ENCODE data around the gene NHLH1.

DNA sequence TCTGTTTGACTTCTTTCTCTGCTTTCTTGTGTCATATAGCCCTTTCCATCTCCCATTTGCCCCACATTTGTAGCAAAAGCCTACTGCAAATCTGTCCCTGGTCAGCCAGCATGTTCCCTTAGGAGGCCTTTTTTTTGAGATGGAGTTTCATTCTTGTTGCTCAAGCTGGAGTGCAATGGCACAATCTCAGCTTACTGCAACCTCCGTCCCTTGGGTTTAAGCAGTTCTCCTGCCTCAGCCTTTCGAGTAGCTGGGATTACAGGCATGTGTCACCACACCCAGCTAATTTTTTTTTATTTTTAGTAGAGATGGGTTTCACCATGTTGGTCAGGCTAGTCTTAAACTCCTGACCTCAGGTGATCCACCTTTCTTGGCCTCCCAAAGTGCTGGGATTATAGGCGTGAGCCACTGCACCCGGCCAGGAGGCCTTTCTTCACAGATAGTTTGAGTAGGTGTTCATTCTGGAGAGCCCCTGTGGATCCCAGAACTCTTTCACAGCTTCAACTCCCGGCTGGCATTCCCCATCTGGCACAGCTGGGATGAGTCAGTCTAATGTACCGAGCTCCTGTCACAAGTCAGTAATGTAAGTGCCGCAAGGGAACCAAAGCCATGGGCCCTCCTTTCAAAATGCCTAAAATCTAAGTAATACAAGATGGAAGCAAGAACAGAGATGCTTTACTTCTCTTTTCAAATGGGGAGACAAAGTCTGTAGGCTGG is 9.4 kb upstream of the NHLH1 start:
- TF ChIP-seq, protein P1, sequence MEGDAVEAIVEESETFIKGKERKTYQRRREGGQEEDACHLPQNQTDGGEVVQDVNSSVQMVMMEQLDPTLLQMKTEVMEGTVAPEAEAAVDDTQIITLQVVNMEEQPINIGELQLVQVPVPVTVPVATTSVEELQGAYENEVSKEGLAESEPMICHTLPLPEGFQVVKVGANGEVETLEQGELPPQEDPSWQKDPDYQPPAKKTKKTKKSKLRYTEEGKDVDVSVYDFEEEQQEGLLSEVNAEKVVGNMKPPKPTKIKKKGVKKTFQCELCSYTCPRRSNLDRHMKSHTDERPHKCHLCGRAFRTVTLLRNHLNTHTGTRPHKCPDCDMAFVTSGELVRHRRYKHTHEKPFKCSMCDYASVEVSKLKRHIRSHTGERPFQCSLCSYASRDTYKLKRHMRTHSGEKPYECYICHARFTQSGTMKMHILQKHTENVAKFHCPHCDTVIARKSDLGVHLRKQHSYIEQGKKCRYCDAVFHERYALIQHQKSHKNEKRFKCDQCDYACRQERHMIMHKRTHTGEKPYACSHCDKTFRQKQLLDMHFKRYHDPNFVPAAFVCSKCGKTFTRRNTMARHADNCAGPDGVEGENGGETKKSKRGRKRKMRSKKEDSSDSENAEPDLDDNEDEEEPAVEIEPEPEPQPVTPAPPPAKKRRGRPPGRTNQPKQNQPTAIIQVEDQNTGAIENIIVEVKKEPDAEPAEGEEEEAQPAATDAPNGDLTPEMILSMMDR (IDR thresholded peaks at IDR 0.05), result no peak
- TF ChIP-seq POLR2AphosphoS5 (IDR thresholded peaks at IDR 0.05) (no peak), EP300 (IDR thresholded peaks at IDR 0.05) (no peak)

Data from esophagus muscularis mucosa (tissue), 4 donors.